ENCODE measurements around the gene CD3G.

CD3G gene

GRCh38 chr11:118313242-118313641, 30.9 kb upstream of the CD3G start:
- TF ChIP-seq CTCF (IDR thresholded peaks at IDR 0.05; ENCODE audit: borderline replicate concordance, insufficient read depth, low read depth, low read length) = no peak
- no peak overlapping the region for H3K4me3 ChIP-seq (ENCODE audit: low read depth, low read length)

GRCh38 chr11:118314988-118315411, 29.1 kb upstream of the CD3G start:
- TF ChIP-seq CTCF (IDR thresholded peaks at IDR 0.05; ENCODE audit: borderline replicate concordance, insufficient read depth, low read depth, low read length) = no peak
- H3K4me3 ChIP-seq (ENCODE audit: low read depth, low read length) = no peak overlapping the region

DNA sequence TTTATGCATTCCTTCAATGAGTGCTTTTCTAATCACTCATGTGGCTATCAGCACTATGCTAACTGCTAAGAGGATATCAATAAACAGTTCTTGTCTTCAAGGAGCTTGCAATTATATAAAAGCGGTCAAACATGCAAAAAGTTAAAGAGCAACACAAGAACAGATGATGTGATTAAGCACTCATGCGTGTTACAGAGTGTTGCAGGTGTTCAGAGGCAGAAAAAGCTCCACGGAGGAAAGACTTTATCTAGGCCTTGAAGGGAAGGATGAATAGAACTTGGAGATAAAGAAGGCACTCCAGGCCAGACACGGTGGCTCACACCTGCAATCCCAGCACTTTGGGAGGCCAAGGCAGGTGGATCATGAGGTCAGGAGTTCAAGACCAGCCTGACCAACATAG, 26.0 kb upstream of the CD3G start:
- H3K4me3 ChIP-seq (ENCODE audit: low read depth, low read length) = no peak overlapping the region
- TF ChIP-seq CTCF (IDR thresholded peaks at IDR 0.05; ENCODE audit: borderline replicate concordance, insufficient read depth, low read depth, low read length) = no peak

- H3K4me3 ChIP-seq (ENCODE audit: low read depth, low read length) = no peak overlapping the region
- TF ChIP-seq CTCF (IDR thresholded peaks at IDR 0.05; ENCODE audit: borderline replicate concordance, insufficient read depth, low read depth, low read length) = no peak
These were observed 25.4 kb upstream of the CD3G start for GRCh38 chr11:118318581-118319336.

GRCh38 chr11:118319337-118319707, 24.8 kb upstream of the CD3G start:
- H3K4me3 ChIP-seq (ENCODE audit: low read depth, low read length) = no peak overlapping the region
- no peak for TF ChIP-seq CTCF (IDR thresholded peaks at IDR 0.05; ENCODE audit: borderline replicate concordance, insufficient read depth, low read depth, low read length)

- TF ChIP-seq CTCF (IDR thresholded peaks at IDR 0.05; ENCODE audit: borderline replicate concordance, insufficient read depth, low read depth, low read length) = no peak
- H3K4me3 ChIP-seq (ENCODE audit: low read depth, low read length) = no peak overlapping the region
These were observed 23.6 kb upstream of the CD3G start for GRCh38 chr11:118320515-118320914.

DNA sequence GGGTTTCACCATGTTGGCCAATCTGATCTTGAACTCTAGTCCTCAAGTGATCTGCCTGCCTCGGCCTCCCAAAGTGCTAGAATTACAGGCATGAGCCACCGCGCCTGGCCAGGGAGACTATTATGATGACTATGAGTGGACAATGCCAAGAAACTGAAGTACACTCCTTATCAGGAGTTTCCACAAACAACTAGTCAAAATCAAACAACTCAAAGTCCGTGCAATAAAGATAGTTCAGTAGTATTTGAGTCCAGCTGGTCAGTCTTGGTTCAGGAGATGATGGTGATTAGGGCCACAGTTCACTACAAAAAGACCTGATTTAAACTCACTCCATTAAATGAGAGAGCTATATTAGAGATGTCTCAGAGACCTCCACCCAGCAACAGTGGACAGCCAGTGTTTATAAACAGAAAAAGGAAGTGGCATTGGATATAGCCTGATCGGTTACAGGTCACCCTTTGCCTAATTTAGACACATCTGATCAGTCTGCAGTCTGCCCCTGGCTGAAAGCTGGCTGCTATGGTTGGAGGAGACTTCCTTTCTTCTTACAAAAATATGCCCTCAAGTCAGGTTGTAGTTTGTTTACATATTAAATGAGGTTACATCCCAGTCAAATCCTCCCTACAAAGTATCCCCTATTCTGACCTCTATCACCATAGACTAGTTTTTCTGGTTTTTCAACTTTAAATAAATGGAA, 22.6 kb upstream of the CD3G start:
- H3K4me3 ChIP-seq (ENCODE audit: low read depth, low read length) = no peak overlapping the region
- TF ChIP-seq CTCF (IDR thresholded peaks at IDR 0.05; ENCODE audit: borderline replicate concordance, insufficient read depth, low read depth, low read length) = no peak
